CD4-positive, alpha-beta T cell treated with Interleukin-6 at 100 ng/mL for 8 hours (primary cell): ENCODE measurements around the gene CTIF.

Experiments
- DNase-seq: peaks from one replicate; pipeline ENCODE4 v3.0.0-alpha.2; 2020; ENCODE audit warnings: mixed read lengths, low spot score

The CTIF gene

GRCh38 chr18:48602759-48603390 lies 64.0 kb downstream of the CTIF start:
- DNase-seq = no peak

DNA sequence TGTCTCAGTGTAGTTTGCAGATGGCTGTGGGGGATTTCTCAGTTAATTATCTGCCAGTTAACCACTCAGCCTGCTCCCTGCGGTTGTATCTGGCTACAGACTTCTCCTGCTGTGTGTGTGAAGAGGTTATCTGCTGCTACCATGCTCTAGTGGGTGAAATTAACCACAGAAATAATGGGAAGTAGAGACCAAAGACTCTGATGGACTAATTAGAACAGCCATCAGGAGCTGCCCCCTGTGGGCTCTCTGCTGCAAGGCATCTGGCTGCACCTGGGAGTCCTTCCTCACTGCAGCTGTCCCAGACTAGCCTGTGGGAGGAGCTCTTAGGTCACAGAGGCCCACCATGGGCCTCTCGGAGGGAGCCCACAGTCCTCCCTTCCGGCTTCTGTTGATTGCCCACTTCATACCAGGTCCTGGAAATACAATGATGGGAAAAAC lies 66.6 kb downstream of the CTIF start:
- DNase-seq = no peak

- no peak for DNase-seq
Observed at GRCh38 chr18:48607056-48607984, 68.5 kb downstream of the CTIF start.

DNA sequence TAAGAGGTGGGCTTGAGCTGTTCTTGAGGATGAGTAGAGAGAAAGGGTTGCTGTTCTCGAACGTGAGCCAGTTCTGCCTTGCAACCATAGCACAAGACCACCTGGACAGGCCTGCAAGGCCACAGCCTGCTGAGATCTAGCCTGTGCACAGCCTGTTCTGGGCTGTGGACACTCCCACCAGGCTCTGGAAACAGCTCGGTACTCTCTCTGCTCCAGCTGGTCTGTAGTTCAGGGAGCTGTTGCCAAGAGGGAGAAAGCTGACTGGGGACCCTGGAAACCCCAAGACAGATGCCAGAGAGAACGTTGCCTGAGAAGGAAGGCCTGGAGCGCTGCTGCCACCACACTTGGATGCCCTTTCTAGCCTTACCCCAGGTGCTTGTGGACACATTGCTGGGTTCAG lies 69.8 kb downstream of the CTIF start:
- DNase-seq = no peak

GRCh38 chr18:48609114-48609513 lies 70.3 kb downstream of the CTIF start:
- DNase-seq = no peak

DNA sequence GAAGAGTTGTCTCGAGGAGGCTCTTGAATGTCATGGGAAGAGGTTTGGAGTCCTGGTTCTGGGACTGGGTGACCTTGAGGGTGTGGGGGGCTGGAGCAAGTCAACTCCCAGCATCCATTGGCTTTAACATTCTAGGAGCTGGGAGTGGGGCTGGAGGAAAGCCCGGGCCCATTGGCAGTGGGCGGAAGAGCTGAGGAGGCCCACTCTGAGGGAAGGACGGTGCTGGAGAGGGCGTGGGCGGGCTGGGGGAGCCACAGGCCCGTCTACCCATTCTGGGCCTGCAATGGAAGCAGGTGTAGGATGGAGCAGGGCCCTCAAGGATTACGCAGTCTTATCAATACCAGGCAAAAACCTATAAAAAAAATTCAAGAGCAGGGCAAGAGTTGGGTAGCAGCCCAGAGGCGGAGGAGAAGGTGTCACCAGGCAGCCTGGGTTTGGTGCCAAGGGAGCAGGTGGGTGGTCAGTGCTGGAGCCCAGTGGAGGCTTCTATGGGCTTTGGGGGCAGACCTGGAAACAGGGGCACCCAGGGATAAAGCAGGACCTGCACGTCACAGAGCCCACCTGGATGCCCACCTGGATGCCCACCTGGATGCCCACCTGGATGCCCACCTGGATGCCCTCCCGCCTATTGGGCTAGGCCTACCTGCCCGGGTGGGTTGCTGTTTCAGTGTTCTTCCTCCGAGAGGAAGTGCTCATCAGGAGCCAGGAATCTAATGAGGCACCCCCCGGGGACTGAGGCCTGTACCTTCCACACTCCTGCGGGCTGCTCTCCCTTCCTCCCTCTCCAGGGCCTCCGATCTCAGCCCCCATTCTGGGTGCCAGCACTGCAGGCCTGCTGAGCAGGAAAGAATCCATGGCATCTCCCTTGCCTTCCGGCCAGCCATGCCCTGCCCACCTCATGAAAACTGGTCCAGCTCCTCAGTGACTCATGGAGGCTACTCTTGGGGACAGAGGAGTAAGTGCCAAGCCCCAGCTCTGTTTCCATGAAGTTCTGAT lies 71.3 kb downstream of the CTIF start:
- DNase-seq = no peak

GRCh38 chr18:48611203-48611602 lies 72.4 kb downstream of the CTIF start:
- no peak for DNase-seq

GRCh38 chr18:48611785-48612480 lies 73.1 kb downstream of the CTIF start:
- no peak for DNase-seq

DNA sequence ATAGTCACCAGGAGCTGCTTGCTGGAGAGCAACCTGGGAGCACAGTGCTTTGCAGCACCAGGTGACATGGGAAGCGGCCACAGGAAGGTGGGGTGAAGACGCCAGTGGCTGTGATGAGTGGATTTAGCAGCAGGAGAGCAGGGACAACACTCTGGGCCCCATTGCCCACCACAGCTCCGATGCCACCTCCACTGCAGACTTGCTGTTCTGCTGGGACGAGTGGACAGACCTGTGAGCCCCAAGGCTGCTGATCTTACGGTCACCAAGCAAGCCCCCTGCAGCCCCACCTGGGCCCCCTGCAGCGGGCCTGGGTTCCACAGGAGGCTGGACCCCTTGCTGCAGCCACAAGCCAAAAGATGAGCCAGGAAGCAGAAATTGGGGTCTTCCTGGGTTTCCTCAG lies 73.7 kb downstream of the CTIF start:
- DNase-seq = no peak

GRCh38 chr18:48612917-48613316 lies 74.1 kb downstream of the CTIF start:
- DNase-seq = no peak

- no peak for DNase-seq
Observed at GRCh38 chr18:48613589-48614404, 75.0 kb downstream of the CTIF start.

GRCh38 chr18:48615566-48616401 lies 77.0 kb downstream of the CTIF start:
- DNase-seq = no peak

GRCh38 chr18:48616484-48617255 lies 77.8 kb downstream of the CTIF start:
- DNase-seq = no peak

- DNase-seq = no peak
Observed at GRCh38 chr18:48617844-48618497, 79.1 kb downstream of the CTIF start.

- DNase-seq = no peak
Observed at GRCh38 chr18:48619016-48619415, 80.2 kb downstream of the CTIF start.

- no peak for DNase-seq
Observed at GRCh38 chr18:48619501-48619900, 80.7 kb downstream of the CTIF start.

GRCh38 chr18:48620071-48620470 lies 81.2 kb downstream of the CTIF start:
- DNase-seq = no peak

- no peak for DNase-seq
Observed at GRCh38 chr18:48621240-48621639, 82.4 kb downstream of the CTIF start.
